GM18870 (cell line): Measurements from ENCODE around the gene C9.
"Not testable (repeated sequence)": the region's sequence is repeated elsewhere in the genome, so short reads cannot be mapped to it uniquely, and the experiment has no call there.

Source experiments
- ATAC-seq: cut with Tn5 transposase; IDR thresholded peaks from one replicate; pipeline ENCODE4 v1.9.1; 2021; ENCODE audit warnings: moderate library complexity; ENCODE audit not compliant: unreplicated experiment

The C9 gene

DNA sequence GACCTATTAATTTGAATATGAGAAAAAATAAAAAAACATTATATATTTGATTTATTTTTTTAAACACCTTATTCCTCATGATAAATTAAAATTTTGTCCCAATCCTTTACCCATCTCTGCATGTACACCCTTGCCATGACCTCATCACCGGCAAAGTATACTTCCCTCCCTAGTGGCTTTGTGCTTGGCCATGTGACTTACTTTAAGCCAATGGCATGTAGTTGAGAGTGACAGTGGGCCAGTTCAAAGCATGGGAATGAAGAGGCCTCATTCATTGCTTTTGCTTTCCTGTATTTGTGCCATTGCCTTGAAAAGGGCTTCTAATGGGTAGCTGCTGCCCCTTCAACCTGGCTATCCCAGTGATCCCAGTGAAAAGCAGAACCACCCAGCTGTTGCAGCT lies 31.2 kb downstream of the C9 start:
- ATAC-seq = no peak

DNA sequence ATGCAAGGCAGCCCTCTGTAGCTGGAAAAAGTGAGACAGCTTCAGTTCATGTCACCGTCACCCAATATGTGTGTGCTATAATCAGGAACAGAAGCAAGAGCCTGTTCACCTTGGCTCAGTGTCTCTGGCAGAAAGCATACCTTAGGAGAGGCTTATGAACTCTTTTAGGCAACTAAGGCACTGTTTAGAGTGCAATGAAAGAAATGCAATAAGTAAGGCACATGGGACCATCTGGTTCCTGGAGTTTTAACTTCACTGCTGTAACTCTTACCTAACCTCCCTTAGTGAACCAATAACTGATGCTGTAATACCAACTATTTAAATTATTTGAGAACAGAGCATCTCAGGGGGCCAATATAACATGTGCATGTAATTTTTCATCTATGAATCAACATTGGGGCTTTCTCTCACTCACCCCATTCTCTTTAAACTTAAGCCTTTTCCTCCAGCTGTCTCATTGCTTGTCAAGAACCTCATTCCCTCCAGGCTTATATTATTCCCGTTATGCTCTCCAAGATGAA lies 32.4 kb downstream of the C9 start:
- ATAC-seq = no peak

DNA sequence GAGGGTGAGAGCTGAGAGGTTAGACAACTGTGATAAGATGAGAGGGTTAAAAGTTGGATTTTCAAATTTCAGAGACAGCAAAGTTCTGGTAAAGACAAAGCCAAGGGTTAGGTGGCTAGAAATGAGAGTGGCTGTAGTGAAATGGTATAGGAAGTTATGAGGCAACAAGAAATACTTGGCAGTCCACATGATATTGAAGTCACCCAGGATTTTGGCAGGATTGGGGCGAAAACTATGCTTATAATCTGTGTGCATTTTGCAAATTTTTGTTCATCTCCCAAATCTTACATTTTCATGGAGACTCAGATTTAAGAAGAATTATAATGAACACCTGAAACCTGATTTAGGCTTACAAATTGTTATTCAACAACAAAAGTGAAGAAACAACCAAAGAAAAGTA lies 35.6 kb downstream of the C9 start:
- no peak for ATAC-seq

DNA sequence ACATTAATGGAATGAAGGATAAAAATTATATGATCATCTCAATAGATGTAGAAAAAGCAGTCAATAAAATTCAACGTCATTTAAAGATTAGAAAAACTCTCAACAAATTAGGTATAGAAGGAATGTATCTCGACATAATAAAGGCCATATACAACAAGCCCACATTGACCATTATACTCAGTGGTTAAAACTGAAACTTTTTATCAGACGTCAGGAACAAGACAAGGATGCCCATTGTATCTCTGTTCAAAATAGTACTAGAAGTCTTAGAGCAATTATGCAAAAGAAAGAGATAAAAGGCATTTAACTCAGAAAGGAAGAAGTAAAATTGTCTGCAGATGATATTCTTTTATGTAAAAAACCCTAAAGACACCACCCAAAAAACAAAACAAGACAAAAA lies 40.8 kb downstream of the C9 start:
- ATAC-seq = no peak

DNA sequence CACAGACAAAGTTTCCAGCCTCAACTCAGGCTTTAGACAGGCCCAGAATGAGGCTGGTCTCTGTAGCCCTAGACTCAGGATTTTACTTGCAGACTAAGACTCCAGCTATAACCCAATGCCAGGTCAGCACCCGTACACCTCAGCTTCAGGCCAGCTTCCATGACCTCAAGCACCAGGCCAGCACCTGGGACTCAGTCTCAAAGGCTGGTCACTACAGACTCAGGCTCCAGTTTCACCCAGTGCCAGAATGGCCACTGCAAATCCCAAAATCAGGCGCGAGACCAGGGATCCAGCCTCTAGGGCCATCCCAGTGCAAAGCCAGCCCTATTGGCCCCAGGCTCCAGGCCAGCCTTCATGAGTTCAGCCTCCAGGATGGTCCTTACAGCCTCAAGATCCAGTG lies 44.9 kb downstream of the C9 start:
- ATAC-seq = no peak

DNA sequence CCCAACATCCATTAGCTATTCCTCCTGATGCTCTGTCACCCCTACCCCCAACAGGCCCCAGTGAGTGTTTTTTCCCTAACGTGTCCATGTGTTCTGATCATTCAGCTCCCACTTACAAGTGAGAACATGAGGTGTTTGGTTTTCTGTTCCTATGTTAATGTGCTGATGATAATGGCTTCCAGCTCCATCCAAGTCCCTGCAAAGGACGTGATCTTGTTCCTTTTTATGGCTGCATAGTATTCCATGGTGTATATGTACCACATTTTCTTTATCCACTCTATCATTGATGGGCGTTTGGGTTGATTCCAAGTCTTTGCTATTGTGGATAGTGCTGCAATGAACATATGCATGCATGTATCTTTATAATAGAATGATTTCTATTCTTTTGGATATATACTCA lies 47.8 kb downstream of the C9 start:
- not testable (repeated sequence) for ATAC-seq

DNA sequence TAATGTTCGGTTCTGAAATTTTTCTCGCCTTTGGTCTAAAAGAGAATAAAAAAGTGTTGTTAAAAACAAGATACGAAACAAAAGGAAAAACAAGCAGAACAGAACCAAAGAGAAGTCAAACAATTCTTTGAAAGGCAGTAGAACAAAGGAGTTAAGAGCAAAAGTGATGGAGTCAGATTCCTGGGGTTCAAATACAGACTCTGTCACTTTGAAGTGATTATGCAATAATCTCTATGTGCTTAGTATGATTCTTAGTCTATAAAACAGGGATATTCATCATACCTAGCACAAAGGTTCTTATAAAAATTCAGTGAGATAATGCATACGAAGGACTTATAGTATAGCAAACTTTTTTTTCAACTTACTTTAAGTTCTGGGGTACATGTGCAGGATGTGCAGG lies 48.3 kb downstream of the C9 start:
- ATAC-seq = no peak

DNA sequence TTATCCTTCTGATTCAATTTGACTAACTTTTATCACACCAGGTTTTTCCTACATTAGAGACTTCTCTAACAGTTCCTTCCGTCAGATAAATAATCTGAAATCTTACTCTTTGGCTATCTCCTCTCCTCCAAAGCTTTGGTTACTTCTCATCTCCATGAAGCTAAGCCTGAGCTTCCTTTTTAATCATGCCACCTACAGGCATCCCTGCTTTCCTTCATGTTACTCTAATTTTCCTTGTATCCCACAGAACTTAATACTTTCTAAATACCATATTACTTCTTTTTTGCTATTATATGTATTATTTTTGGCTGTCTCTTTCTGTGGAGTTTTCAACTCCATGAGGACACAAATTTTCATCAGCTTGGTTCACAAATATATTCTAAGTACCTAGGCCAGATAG lies 49.7 kb downstream of the C9 start:
- no peak for ATAC-seq

DNA sequence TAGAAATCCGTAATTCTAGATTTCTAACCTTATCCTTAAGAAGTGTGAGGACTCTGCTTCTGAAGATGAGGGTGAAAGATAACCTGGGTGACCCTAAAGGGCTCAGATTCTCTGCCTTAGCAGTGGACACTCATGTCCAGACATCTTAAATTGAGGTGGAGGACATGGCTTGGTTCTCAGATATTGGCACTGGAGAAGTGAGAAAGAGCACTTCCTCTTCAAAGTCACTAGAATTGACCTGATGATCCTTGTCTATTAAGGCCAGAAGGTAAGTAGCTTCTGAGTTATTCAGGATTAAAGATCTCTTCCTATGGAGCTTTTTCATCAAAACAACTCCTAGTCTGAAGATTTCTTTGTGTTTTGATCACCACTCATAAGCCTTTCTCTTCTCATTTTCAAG lies 54.8 kb downstream of the C9 start:
- no peak for ATAC-seq

DNA sequence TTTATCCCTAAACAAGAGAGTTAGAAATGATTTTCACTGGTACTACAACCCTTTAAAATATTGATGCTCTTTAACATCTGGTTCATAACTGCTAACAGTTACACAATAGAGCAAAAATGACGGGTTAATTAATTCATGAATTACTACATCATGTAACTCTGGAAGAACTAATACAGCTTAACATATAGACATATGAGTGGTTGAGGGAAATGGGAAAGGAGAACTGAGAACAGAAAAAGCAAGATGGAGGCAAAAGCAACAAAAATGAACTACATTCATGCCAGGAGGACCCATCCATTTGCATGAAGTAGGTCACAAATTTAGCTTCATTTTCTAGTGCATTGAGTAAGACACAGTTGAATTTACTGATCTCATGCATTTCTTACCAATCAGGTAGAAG lies 61.8 kb downstream of the C9 start:
- peak; percentile 72 for ATAC-seq

DNA sequence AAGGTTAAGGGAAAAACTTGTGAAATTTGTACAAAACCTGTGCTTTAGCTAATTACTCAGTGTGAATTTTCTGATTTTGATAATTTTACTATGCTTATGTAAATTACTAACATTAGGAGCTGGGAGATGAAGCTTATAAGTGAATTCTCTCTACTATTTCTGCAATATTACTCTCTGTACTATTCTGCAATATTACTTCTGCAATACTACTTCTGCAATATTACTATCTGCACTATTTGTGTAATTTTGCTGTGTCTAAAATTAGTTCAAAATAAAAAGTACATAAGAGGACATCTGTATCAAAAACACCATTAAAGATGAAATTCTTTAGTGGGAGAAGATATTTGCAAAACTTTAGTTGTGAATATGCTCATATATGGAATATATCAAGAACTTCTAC lies 62.9 kb downstream of the C9 start:
- no peak for ATAC-seq

DNA sequence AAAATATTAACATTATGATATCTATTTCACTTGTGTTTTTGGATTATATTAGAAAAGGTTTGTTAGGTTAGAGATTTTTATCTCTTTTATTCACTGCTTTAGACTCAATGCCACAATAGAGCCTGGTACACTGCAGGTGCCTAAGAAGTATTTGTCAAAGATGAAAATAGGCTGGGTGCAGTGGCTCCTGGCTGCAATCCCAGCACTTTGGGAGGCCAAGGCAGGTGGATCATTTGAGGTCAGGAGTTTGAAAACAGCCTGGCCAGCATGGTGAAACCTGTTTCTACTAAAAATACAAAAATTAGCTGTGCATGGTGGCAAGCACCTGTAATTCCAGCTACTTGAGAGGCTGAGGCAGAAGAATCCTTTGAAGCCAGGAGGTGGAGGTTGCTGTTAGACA lies 64.3 kb downstream of the C9 start:
- no peak for ATAC-seq

DNA sequence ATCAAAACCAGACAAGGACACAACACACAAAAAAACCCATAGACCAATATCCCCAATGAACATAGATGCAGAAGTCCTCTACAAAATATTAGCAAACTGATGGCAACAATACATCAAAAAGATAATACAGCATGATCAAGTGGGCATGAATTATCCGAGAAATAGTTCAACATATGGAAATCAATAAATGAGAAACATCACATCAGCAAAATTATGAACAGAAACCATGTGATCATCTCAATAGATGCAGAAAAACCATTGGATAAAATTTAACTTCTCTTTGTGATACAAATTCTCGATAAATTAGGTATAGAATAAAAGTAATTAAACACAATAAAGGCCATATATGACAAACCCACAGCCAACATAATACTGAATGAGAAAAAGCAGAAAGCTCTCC lies 69.6 kb downstream of the C9 start:
- ATAC-seq = no peak

DNA sequence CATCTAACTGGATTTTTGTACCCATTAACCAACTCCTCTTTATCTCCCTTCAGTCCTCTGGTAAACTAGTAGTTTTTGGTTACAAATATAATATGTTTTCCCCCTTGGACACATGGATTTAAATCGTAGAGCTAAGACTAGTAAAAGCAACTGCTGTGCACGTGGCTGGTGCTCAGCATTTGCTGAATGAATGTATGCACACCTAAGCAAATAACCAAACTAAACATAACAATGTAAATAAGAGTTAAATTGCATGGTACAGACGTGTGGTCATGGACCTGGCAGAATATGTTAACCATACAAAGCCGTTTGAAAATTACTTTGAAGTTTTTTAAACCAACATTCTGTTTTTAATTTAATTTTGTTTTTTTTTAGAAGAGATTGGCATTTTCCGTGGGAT lies 79.7 kb downstream of the C9 start:
- ATAC-seq = no peak

DNA sequence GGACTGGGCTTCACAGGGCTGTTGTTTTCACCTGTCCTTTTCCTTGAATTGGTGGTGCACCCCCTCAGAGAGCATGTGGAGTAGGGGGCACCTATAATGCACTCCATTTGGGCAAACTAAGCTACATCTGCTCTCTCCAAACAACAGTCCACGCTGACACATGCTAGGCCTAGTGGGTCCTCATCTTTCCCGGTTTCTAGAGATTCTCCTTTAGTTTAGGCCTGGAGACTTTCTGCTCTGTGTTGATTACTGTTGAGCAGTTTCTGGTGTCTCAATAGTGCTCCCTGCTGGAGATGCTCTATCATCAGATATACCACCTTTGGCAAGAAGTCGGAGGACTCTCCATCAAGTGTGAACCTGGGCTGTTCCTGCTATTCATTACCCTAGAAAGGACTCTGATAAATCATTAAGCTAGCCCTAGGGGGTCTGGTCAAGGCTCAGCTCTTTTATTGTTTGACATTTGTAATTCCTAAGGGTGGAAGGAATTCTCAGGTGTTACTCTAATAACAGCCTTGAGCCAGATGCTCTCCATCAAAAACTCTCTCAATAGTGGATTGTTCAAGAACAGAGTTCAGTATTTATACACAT lies 81.0 kb downstream of the C9 start:
- ATAC-seq = no peak

DNA sequence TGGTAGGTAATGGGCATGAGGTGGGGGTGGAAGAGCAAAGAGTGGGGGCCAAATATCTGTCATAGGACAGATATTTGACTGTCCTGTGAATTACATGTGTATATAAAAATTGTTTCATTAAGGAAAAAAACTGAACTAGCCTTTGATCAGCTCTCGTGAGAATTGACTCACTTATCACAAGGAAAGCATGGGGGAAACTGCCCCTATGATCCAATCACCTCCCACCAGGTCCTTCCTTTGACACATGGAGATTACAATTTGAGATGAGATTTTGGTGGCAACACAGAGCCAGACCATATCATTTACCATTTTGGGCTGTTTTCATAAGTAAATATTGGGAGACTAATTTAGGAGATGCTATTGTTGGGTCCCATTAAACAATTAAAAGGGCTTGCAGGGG lies 81.7 kb downstream of the C9 start:
- ATAC-seq = no peak

DNA sequence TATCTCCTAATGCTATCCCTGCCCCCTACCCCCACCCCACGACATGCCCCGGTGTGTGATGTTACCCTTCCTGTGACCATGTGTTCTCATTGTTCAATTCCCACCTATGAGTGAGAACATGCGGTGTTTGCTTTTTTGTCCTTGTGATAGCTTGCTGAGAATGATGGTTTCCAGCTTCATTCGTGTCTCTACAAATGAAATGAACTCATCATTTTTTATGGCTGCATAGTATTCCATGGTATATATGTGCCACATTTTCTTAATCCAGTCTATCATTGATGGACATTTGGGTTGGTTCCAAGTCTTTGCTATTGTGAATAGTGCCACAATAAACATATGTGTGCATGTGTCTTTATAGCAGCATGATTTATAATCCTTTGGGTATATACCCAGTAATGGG lies 88.4 kb downstream of the C9 start:
- ATAC-seq = not testable (repeated sequence)

DNA sequence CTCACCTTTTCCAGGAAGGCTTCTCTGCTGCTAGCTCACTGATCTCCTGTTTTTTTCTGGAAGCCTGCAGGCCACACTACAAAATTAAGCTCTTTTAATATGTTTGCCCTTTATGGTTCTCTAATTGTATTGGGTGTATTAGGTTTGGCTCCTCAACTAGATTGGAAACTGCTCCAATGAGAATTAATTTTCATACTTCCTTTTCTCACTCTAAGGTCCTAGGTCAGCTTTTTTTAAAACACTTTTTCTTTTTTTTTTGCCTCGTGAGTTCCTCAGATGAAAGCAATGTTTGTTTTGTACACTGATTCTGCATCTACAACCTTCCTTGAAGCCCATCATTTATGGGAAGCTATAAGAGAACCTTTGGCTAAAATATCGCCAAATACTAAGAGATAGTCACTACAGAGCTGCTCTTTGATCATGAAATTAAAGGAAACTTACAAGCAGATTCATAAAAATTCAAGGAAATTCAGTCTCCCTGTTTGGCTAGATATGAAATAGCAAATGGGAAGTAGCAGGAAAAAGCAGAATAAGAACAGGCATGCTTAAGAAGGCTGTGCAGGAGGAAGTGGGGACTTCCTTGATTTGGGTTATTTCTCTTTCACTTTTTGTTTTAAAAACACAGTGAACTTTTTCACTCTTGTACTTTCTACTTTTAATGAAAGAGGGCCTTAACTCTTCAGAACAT lies 89.8 kb downstream of the C9 start:
- ATAC-seq = peak; percentile 93

DNA sequence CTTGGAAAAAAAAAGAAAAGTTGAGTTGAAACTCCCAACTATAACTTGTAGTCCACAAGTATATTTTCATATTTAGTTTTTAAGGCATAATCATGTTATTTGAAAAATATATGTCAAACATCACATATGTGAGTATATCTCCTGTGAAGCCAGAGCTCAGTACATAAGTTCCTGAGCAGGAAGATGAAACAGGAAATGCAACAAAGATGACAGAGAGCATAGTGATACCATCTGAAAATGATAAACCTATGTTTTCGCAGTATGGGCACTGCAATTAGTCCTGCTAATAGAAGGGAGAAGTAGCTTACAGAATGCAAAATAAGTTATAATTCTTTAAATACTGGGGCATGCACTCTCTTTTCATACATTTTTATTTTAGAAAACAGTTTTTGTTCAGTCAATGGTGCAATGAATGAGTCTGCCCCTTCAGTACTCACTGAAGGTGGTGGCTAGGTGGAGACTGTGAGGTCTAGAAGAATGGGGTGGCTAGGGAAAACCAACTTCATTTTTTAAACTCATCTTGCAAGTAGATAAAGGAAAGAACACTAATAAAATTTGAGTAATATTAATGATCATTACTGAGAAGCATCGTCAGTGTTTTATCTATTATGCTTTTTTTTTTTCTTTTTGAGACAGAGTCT lies 90.9 kb downstream of the C9 start:
- ATAC-seq = no peak

DNA sequence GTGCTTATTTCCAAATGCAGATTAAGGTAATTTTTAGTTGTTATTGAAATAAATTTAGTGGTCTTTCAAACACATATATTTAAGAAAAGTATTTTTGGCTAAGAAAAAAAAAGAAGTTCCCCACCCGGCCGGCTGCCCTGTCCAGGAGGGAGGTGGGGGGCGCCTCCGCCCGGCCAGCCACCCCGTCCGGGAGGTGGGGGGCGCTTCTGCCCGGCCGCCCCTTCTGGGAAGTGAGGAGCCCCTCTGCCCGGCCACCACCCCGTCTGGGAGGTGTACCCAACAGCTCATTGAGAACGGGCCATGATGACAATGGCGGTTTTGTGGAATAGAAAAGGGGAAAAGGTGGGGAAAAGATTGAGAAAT lies 91.4 kb downstream of the C9 start:
- not testable (repeated sequence) for ATAC-seq

DNA sequence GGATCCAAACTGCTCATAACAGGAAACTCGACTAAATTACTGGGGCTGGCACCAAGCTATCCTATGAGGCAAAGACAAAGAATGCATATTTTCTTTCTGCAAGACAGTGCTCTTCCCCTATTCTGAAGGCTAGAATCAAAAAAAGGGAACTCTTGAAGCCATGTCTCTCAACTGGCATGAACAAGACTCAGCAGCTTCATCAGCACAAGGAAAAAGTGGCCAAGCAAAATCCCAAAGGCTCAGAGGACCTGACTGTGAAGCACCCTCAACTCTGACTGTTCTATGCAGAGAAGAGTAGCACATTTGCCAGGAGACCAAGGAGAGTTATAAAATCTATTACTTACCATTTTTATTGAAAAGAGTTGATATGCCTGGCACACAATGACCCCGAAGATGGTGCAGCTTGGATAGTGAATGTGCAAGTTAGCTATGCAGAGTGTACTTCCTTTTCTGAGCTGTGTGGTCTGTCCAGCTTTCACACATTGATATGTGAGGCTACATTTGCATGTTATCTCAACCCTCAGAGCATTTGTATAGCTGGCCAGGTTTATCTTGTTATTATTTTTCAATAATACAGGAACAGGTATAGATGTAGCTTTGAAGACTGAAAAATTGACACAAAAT lies 94.0 kb downstream of the C9 start:
- ATAC-seq = peak; percentile 71

DNA sequence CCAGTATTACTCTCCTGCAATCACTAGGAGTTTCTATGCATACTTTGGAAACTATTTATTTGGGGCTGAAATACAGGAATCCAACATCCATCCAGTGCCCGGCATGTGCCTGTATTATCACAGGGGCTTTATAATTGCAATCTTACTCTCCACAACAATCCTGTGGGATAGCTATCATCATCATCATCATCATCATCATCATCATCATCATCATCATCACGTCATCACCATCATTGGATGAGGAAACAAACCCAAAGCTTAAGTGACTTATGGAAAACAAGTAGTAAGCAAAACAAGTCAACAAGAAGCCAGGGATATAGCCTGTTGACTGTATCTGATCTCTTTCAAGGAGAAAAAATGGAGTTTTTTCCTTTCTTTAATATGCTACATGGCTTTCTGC lies 97.1 kb downstream of the C9 start:
- ATAC-seq = no peak
